Measurements from ENCODE around the gene PKLR.

Gene PKLR

DNA sequence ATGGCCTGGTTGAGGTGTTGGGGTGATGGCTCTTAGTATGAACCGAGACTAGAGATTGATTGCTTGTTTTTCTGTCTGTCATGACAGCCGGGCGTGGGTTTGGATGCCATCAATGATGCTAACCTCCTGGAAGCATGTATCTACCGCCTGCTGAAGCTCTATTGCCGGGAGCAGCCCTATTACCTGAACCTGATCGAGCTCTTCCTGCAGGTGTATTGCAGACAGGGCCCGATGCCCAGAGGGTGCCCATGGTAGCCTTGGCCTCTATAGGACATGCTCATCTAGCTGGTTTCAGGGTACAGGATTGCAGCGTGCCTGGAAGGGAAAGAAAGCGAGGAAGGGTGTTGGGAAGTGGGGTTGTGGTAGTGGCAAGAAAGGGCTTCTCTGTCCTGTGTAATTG lies 16.8 kb upstream of the PKLR start:
- no peak overlapping the region for H3K4me3 ChIP-seq (ENCODE audit: low read depth, low read length)
- no peak for TF ChIP-seq CTCF (IDR thresholded peaks at IDR 0.05; ENCODE audit: low read depth, low read length)

- no peak for TF ChIP-seq CTCF (IDR thresholded peaks at IDR 0.05; ENCODE audit: low read depth, low read length)
- no peak overlapping the region for H3K4me3 ChIP-seq (ENCODE audit: low read depth, low read length)
These were observed 15.7 kb upstream of the PKLR start for GRCh38 chr1:155316922-155317321.

DNA sequence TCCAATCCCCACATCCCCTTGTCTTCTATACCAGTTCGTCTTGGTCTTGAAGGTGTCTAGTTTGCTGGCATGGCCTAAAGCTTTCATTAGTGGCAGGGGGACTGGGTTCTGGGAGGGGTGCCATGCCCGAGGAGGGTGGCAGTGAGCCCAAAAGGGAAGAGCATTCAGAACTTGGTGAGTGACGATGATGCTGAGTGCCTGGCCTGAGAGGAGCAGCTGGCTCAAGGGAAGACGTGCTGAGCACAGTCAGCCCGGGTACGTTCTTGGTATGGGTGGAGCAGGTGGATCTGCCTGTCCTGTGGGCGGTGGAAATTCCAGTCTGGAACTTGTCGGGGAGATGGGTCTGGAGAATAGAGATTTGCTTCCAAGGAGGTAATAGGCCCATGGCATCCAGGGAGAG lies 12.0 kb upstream of the PKLR start:
- TF ChIP-seq CTCF (IDR thresholded peaks at IDR 0.05; ENCODE audit: low read depth, low read length) = no peak

GRCh38 chr1:155309423-155310021 lies 8.3 kb upstream of the PKLR start:
- no peak for TF ChIP-seq CTCF (IDR thresholded peaks at IDR 0.05; ENCODE audit: low read depth, low read length)
- H3K4me3 ChIP-seq (ENCODE audit: low read depth, low read length) = peak overlapping the region; percentile 90

More for the DNA sequence above, 12.0 kb upstream of the PKLR start:
- no peak overlapping the region for H3K4me3 ChIP-seq (ENCODE audit: low read depth, low read length)

GRCh38 chr1:155308493-155309422 lies 7.5 kb upstream of the PKLR start, which contains the start of gene FDPS:
TSS of gene FDPS (plus strand) at chr1:155308866. CDS start at chr1:155309790, 924 bp downstream.
- no peak for TF ChIP-seq CTCF (IDR thresholded peaks at IDR 0.05; ENCODE audit: low read depth, low read length)

DNA sequence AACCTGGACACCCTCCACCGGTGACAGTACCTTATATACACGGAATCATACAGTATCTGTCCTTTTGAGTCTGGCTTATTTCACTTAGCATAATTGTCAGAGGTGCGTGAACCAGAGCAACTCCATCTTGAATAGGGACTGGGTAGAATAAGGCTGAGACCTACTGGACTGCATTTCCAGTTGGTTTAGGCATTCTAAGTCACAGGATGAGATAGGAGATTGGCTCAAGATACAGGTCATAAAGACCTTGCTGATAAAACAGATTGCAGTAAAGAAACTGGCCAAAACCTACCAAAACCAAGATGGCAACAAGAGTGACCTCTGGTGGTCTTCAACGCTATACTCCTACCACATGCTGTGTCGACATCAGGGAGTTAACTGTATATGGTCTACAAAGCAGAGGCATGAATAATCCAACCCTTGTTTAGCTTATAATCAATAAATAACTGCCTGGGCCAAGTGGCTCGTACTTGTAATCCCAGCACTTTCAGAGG lies 6.1 kb upstream of the PKLR start:
- no peak for TF ChIP-seq CTCF (IDR thresholded peaks at IDR 0.05; ENCODE audit: low read depth, low read length)
- no peak overlapping the region for H3K4me3 ChIP-seq (ENCODE audit: low read depth, low read length)

More at GRCh38 chr1:155308493-155309422, 7.5 kb upstream of the PKLR start, which contains the start of gene FDPS:
- peak within 1 kb of the TSS; percentile 90 for H3K4me3 ChIP-seq (ENCODE audit: low read depth, low read length)

Data from WI38 (cell line).